ENCODE data around the gene ABCA4.

The ABCA4 gene

GRCh38 chr1:94099303-94099702 is 21.6 kb downstream of the ABCA4 start:
- H3K27me3 ChIP-seq: peaks cover 20% of the 10 kb centered on the region
- no peaks in the 10 kb centered on the region for H3K36me3 ChIP-seq

GRCh38 chr1:94098585-94099111 is 22.3 kb downstream of the ABCA4 start:
- TF ChIP-seq Cebpa-rat (IDR thresholded peaks at IDR 0.05): no peak
- Histone ChIP-seq H4K20me1 (no peaks in the 10 kb centered on the region), H3K36me3 (no peaks in the 10 kb centered on the region), H3K4me2 (peak overlapping the region; percentile 51), H3K27me3 (peaks cover 14% of the 10 kb centered on the region), H3K9ac (no peak overlapping the region), H3K4me1 (peaks cover 75% of the 10 kb centered on the region), H3K27ac (no peak overlapping the region), H3K9me3 (no peaks in the 10 kb centered on the region), H3K4me3 (no peak overlapping the region)

More at GRCh38 chr1:94099303-94099702, 21.6 kb downstream of the ABCA4 start:
- Histone ChIP-seq H3K4me1 (peaks cover 73% of the 10 kb centered on the region), H3K9me3 (no peaks in the 10 kb centered on the region), H4K20me1 (no peaks in the 10 kb centered on the region), H3K9ac (no peak overlapping the region), H3K4me2 (peak overlapping the region; percentile 51), H3K27ac (no peak overlapping the region), H3K4me3 (no peak overlapping the region)
- TF ChIP-seq Cebpa-rat (IDR thresholded peaks at IDR 0.05): no peak

- Histone ChIP-seq H3K27ac (peak overlapping the region; percentile 98), H3K4me1 (peaks cover 83% of the 10 kb centered on the region), H3K4me3 (no peak overlapping the region), H3K27me3 (0 out of 2 replicates have a peak, but pooled peaks cover under 1% of the 10 kb centered on the region), H3K4me2 (peak overlapping the region; percentile 91), H3K9ac (peak overlapping the region; percentile 51; the same call in 1 of the 2 replicates), H3K36me3 (no peaks in the 10 kb centered on the region), H4K20me1 (no peaks in the 10 kb centered on the region), H3K9me3 (no peaks in the 10 kb centered on the region)
- no peak for TF ChIP-seq Cebpa-rat (IDR thresholded peaks at IDR 0.05)
Measured at GRCh38 chr1:94096797-94097549, 24.0 kb downstream of the ABCA4 start.

- Histone ChIP-seq H3K36me3 (no peaks in the 10 kb centered on the region), H4K20me1 (no peaks in the 10 kb centered on the region), H3K4me3 (peak overlapping the region; percentile 41; the same call in 1 of the 2 replicates), H3K27me3 (no peaks in the 10 kb centered on the region), H3K4me2 (peak overlapping the region; percentile 91), H3K4me1 (peaks cover 88% of the 10 kb centered on the region), H3K9me3 (no peaks in the 10 kb centered on the region), H3K27ac (peak overlapping the region; percentile 98), H3K9ac (peak overlapping the region; percentile 81)
- TF ChIP-seq Cebpa-rat (IDR thresholded peaks at IDR 0.05): no peak
Measured at GRCh38 chr1:94095744-94096469, 25.0 kb downstream of the ABCA4 start.

GRCh38 chr1:94095112-94095637 is 25.8 kb downstream of the ABCA4 start:
- Histone ChIP-seq H3K9ac (peak overlapping the region; percentile 81), H3K4me1 (peaks cover 95% of the 10 kb centered on the region)
- TF ChIP-seq Cebpa-rat (IDR thresholded peaks at IDR 0.05): no peak

GRCh38 chr1:94094469-94095111 is 26.4 kb downstream of the ABCA4 start:
- Histone ChIP-seq H3K36me3 (no peaks in the 10 kb centered on the region), H3K27me3 (no peaks in the 10 kb centered on the region), H3K4me1 (peaks cover 96% of the 10 kb centered on the region), H3K9me3 (no peaks in the 10 kb centered on the region), H4K20me1 (no peaks in the 10 kb centered on the region), H3K4me2 (peak overlapping the region; percentile 91), H3K27ac (peak overlapping the region; percentile 98), H3K9ac (peak overlapping the region; percentile 81), H3K4me3 (peak overlapping the region; percentile 41)
- no peak for TF ChIP-seq Cebpa-rat (IDR thresholded peaks at IDR 0.05)

More at GRCh38 chr1:94095112-94095637, 25.8 kb downstream of the ABCA4 start:
- Histone ChIP-seq H3K27ac (peak overlapping the region; percentile 98), H3K36me3 (no peaks in the 10 kb centered on the region), H3K4me2 (peak overlapping the region; percentile 91), H3K27me3 (no peaks in the 10 kb centered on the region), H4K20me1 (no peaks in the 10 kb centered on the region), H3K4me3 (peak overlapping the region; percentile 41), H3K9me3 (no peaks in the 10 kb centered on the region)

- peak overlapping the region; percentile 41 for H3K4me3 ChIP-seq
- H3K9ac ChIP-seq: peak overlapping the region; percentile 81
- H3K27me3 ChIP-seq: no peaks in the 10 kb centered on the region
- peak overlapping the region; percentile 91 for H3K4me2 ChIP-seq
- TF ChIP-seq Cebpa-rat (IDR thresholded peaks at IDR 0.05): no peak
- H4K20me1 ChIP-seq: no peaks in the 10 kb centered on the region
- H3K9me3 ChIP-seq: no peaks in the 10 kb centered on the region
- H3K4me1 ChIP-seq: peaks cover 96% of the 10 kb centered on the region
- H3K27ac ChIP-seq: peak overlapping the region; percentile 98
- no peaks in the 10 kb centered on the region for H3K36me3 ChIP-seq
Measured at GRCh38 chr1:94093996-94094395, 27.0 kb downstream of the ABCA4 start.

GRCh38 chr1:94093396-94093795 is 27.6 kb downstream of the ABCA4 start:
- TF ChIP-seq Cebpa-rat (IDR thresholded peaks at IDR 0.05): no peak
- H3K9me3 ChIP-seq: no peaks in the 10 kb centered on the region
- peaks cover 96% of the 10 kb centered on the region for H3K4me1 ChIP-seq
- H3K27ac ChIP-seq: peak overlapping the region; percentile 98
- H3K36me3 ChIP-seq: no peaks in the 10 kb centered on the region
- H4K20me1 ChIP-seq: no peaks in the 10 kb centered on the region
- peak overlapping the region; percentile 41; the same call in 1 of the 2 replicates for H3K4me3 ChIP-seq
- H3K4me2 ChIP-seq: peak overlapping the region; percentile 91
- no peaks in the 10 kb centered on the region for H3K27me3 ChIP-seq
- H3K9ac ChIP-seq: peak overlapping the region; percentile 81

GRCh38 chr1:94092210-94092613 is 28.7 kb downstream of the ABCA4 start:
- Histone ChIP-seq H3K27me3 (no peaks in the 10 kb centered on the region), H3K9me3 (no peaks in the 10 kb centered on the region), H3K9ac (peak overlapping the region; percentile 82), H3K4me1 (peaks cover 96% of the 10 kb centered on the region), H3K36me3 (no peaks in the 10 kb centered on the region), H3K4me3 (peak overlapping the region; percentile 43; the same call in 1 of the 2 replicates), H3K4me2 (peak overlapping the region; percentile 91), H3K27ac (peak overlapping the region; percentile 98), H4K20me1 (no peaks in the 10 kb centered on the region)
- no peak for TF ChIP-seq Cebpa-rat (IDR thresholded peaks at IDR 0.05)
